Stimulated activated CD8-positive, alpha-beta memory T cell treated with anti-CD3 and anti-CD28 coated beads, Interleukin-4, amount 100 ng/mL, for 1 hour (primary cell): ENCODE results near the gene IMPDH1.

Source experiments
- DNase-seq, 2 donors: peaks; one replicate each; pipeline ENCODE4 v3.0.0-alpha.2; 2020; ENCODE audit warnings: low read depth in 2 of 2, low spot score in 1 of 2

The IMPDH1 gene

DNA sequence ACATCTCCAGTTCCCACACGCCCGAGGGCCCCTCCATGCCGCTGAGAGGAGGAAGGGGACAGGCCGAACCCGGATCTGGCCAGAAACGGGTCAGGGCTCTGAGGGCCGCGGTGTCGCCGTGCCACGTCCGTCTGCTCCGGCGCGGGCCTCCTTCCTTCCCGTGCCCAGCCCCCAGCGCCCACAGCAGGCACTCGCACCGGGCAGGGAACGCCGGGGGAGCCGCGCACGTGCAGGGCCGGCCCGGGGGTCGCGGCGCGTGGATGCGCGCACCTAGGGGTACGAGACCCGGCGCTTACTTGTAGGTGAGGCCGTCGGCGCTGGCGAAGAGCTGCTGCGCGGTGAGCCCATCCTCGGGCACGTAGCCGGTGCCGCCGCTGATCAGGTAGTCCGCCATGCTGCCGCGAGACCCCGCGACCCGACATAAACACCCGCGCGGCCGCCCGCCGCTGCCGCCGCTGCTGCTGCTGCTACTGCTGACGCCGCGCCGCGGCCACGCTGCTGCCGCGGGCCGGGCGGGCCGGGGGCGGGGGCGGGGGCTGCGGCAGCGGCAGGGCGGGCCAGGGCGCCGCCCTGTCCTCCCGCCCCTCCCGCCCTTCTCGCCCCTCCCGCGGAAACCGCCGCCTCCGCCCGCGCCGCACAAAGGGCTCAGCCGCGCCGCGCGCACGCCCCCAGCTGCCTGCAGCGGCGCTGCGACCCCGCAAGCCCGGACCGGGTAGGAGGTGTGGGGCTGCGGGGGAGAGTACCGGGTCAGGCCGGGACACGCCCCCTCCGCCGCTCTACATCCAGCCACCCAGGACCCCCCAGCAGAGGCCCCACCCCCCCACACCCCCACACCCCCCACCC is 4.1 kb downstream of the IMPDH1 start:
- peak in 1 of 2 donors; percentile 20 for DNase-seq

DNA sequence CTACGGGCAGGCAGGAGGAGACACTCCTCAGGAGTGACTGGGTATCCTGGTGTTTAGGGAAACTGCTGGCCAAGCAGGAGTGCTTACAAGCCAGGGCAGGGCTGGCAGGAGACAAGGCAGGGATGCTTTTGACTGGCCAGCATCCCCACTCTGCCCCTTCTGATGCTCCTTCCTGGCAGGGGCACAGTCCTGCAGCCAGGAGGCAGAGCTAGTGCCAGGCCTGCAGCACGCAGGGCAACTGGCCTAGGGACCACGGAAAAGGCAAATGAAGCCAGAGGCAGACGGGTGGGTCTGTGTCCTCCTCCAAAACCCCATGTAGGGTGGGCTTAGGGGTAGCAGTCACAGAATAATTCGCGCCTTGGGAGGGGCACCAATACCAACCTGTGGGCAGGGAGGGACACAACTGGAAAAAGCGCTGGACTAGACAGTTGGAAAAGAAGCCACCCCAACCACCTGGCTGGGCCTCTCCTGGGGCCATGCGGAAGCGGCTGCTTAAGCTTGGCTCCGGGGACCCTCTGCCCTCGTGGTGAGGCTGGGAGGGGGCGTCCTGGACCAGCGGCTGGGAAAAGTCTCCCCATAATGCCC is 4.8 kb downstream of the IMPDH1 start:
- no peak for DNase-seq

DNA sequence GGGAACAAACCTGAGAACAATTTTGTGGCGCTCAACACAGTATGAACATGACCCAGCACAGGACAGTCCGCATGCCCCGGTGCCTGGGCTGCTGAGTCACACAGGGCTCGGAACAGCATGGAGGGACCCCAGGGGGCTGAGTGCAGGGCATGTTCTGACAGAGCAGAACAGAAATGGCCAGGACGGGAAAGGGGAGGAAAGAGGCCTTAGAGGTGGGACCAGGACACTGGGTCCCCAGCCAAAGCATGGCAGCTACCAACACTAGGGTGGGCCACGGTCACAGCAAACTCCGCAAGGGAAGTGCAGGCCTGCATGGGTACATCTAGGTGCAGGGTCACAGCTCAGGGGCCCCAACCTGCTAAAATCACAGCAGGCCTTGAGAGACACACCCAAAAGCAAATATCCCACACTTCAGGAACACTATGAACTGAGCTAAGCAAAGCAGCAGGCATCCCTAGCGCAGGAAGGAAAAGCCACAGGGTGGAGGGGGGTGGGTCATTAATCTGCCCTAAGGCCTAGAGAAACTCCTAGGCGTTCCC is 5.6 kb downstream of the IMPDH1 start:
- no peak for DNase-seq

- DNase-seq, result no peak
These were observed 6.1 kb downstream of the IMPDH1 start for GRCh38 chr7:128403676-128404075.

- DNase-seq, result no peak
These were observed 7.4 kb downstream of the IMPDH1 start for GRCh38 chr7:128402356-128402755.

DNA sequence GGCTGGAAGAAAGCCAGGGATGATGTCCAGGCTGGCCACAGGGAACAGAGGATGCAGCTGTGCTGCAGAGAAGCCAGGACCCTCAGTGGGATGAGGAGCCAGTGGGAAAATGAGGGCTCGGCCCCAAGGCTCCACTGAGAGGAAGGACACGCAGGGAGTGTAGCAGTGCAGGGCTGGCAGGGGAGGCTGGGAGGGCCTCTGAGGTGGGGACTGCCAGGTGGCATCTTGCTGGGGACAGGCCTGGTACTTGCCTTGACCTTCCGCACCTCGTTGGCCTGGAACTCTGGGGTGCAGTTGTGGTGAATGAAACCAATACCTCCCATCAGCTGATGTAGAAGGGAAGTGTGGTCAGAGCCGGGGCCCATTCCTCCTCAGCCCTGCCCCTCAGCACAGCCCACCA is 9.2 kb downstream of the IMPDH1 start:
- no peak for DNase-seq

DNA sequence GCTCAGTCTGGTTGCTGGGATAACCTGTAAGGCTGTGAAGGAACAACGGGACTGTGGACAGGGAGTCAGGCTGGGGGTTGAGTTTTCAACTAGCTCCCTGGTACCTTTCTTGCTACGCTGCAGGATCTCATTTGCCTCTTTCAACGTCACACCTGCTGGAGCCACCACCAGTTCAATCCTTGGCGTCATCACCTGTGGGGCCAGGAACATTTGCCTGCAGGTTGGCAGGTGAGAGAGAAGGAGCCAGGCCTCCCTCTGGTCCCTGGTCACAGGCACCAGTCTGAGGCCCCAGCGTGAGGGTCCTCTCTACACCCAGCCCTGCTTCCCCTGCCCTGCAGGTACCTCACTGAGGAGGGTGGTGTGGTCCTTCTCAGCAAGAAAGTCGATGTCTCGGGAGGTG is 9.8 kb downstream of the IMPDH1 start:
- no peak for DNase-seq

DNA sequence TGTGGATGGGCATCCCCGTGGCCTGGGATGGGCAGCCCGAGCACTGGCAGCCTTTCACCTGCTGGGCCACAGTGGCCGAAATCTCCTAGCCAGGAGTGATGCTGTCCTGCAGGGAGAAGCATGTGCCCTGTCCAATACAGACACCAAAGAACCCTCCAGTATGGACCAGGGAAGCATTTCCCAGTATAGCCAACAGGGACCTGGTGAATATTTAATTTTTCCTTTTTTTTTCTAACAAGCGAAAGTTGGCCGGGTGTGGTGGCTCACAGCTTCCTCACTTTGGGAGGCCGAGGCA is 11.0 kb downstream of the IMPDH1 start:
- DNase-seq, result no peak

- DNase-seq, result no peak
These were observed 11.6 kb downstream of the IMPDH1 start for GRCh38 chr7:128398016-128398840.

GRCh38 chr7:128396357-128396756 is 13.4 kb downstream of the IMPDH1 start:
- no peak for DNase-seq

- no peak for DNase-seq
These were observed 14.0 kb downstream of the IMPDH1 start for GRCh38 chr7:128395748-128396147.

DNA sequence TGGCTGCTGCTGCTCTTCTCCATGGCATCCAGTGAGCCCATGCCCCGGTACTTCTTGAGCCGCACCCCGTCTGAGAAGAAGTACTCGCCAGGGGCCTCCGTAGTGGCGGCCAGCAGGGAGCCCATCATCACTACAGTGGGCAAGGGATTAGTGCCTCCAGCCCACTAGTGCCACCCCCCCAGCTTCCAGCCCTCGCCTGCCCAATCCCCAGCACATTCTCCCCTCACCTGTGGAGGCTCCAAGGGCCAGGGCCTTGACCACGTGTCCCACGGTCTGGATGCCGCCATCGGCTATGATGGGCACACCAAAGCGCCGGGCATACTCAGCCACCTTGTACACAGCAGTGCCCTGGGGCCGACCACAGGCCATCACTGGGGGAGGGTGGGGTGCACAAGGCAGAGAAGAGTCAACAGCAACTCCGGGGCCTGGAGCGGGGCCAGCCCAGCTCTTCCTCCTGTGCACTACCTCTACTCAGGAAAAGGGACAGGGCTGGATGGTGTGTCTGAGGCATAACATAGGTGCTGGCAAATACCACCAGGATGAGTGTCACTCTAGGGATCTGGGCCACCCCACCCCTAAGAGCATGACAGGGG is 14.8 kb downstream of the IMPDH1 start:
- no peak for DNase-seq

DNA sequence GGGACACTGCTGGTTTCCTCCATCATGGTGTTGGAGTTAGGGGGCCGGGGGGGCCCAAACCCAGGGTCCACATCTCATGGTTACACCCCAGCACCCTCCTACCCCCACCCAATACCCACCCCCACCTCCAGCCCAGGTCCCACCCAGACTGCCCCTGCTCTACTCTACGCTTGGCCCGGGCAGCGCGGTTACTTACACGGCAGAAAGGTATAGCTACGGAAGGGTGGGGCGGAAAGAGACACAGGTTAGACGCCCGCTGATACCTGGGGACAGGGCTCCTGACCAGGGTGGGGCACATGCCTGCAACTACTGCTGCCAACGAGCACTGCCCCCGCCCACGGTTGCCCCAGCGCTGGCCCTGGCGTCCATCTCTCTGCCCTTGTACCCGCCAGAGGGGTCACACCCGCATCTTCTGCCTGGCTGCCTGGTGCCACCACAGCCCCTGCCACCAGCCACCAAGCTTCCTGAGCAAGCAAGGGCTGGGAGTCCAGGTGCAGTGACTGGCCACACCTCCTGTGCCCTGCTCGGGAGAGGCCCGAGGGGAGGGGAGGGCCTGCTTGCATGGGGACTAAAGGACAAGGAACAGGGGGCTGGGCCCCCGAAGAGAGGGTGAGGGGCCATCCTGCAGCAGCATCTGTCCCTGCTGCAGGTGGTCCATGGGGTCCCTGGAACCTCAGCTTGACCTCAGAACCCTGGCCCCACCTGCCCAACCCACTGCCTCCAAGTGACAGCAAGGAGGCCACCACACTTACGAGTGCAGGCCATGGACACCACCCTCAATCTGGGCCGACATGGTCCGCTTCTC is 16.1 kb downstream of the IMPDH1 start:
- DNase-seq, result no peak

DNA sequence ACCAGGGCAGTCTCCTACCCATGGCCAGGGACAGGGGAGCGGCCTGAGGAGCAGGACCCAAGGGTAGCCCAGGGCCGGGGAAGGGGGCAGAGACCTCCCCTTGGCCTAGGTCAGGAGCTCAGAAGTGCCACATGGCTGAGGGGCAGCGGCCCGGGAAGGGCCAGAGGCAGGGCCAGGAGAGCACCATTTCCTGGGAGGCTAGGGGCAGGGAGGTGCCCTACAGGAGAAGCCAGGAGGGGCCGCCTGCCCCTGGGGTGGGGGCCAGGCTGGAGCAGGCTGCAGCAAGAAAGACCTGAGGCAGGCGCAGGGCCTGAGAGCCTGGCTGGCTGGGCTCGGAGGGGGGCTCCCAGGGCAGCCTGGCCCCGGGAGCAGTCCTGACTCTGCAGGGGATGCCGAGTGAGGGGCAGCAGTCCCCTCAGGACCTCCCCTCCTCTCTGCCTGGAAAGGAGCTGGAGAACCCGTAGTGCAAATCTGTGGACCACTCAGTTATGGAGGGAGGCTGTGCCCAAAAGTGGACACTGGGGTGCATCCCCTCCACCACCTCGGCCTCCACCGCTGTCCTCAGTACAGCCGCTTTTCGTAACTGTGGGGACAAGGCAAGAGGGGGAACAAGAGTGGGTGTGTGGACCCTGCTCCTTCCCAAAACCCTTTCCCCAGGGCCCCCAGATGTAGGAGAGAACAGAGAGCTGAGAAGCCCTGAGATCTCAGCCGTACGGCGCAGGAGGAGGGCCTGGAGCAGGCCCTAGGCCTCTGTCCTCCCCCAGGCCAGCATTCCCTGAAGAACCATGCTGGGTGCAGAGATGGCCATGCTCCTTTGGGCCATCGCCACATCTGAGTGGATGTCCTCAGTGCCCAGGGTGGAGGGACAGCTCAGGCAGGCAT is 17.1 kb downstream of the IMPDH1 start:
- DNase-seq, result no peak

DNA sequence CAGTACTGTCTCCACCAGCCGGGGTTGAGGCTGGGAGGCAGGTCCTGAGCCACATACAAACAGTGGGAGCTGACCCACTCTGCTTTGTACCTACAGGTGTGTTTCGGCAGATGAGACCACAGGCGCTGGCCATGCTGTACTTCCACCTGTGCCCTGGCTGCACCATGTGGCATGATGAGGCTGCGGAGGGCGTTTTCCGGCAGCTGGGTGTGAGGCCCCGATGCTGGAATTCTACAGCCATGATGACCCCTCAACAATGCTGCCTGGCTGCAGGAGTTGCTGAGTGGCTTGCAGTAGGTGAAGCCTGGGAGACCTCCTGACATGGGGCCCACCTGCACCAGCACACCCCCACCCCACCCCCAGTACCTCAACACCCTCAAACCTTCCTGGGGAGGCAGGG is 18.0 kb downstream of the IMPDH1 start:
- DNase-seq, result no peak

DNA sequence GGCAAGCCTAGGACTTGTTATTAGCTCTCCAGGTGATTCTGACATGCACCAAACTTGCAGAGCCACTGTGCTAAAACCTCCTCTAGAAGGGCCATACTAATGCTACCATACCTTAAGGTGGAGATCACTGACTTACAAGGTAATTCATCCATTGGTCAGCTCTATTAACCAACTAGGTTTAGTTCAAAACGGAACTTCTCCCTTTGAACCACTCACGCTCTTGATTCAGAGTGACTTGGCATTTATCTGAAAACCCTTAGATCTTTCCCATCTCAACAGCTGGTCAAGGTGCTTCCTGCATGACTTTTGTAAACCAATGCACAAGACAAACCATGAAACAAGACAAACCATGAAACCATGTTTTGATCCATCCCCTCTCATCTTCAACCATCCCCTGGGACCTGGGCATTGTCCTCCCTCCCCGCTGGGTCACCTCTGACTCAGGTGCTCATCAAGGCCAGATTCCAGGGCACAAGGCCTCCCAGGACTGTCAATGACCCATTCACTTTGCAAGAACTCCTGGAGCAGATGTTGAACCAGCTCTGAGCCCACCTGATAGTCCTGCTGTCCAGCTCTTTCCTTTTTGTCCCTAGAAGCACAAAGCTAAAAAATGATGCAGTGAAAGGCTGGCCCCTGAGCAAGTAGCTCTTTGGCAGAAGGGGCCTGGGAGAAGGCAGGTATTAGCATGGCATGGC is 18.8 kb downstream of the IMPDH1 start:
- no peak for DNase-seq

DNA sequence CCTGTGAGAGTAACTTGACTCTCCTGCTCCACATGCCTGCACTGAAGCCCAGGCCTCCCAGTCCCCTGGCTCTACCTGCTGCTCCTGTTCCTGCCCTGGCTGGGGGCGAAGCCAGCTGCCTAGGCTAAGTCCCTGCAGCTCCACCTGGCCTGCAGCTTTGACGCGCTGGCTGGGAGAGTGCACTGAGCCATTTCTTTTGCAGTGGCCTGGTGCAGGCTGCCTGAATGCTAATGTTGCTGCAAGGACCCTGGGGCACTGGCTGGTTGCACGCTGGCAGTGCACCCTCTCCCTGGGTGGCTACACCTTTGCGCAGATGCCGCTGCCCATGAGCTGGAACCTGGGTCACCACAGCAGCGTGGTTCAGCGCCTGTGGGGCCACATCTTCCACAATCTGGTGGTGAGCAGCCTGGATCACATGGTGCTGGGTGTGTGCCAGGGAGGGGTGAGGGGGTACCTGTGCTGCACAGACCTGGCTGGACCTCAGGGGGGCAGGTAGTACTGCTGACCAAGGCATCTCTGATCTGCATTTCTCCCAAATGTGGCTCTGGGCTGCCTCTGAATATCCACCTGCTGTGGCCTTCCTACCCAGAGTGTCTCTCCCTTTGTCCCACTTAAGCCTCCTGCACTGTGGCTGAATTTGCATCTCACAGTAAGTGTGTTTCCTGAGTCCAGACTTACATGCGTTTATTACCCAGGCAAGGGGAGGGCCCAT is 20.0 kb downstream of the IMPDH1 start:
- no peak for DNase-seq

GRCh38 chr7:128389085-128389617 is 20.6 kb downstream of the IMPDH1 start:
- DNase-seq, result no peak
